ENCODE data around the gene AKT1S1.

- TF ChIP-seq, protein P1, sequence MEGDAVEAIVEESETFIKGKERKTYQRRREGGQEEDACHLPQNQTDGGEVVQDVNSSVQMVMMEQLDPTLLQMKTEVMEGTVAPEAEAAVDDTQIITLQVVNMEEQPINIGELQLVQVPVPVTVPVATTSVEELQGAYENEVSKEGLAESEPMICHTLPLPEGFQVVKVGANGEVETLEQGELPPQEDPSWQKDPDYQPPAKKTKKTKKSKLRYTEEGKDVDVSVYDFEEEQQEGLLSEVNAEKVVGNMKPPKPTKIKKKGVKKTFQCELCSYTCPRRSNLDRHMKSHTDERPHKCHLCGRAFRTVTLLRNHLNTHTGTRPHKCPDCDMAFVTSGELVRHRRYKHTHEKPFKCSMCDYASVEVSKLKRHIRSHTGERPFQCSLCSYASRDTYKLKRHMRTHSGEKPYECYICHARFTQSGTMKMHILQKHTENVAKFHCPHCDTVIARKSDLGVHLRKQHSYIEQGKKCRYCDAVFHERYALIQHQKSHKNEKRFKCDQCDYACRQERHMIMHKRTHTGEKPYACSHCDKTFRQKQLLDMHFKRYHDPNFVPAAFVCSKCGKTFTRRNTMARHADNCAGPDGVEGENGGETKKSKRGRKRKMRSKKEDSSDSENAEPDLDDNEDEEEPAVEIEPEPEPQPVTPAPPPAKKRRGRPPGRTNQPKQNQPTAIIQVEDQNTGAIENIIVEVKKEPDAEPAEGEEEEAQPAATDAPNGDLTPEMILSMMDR (IDR thresholded peaks at IDR 0.05): no peak
- TF ChIP-seq POLR2A (IDR thresholded peaks at IDR 0.05): no peak
- no peak for TF ChIP-seq EP300 (IDR thresholded peaks at IDR 0.05)
- TF ChIP-seq POLR2AphosphoS5 (IDR thresholded peaks at IDR 0.05): no peak
Observed at GRCh38 chr19:49875177-49875576, 2.0 kb downstream of the AKT1S1 start.
